SK-N-SH treated with all-trans-retinoic acid at 6 μM for 48 hours (cell line): ENCODE measurements around the gene HOXD12.

Experiments used
- ATAC-seq: fragments of 200-7000 bp; cut with Tn5 transposase; 3 replicates; pipeline ENCODE4 v1.9.1; 2020; ENCODE audit warnings: mild to moderate bottlenecking, moderate library complexity
- ARNTL ChIP-seq: fragments of 450-650 bp; formaldehyde crosslinking; IDR thresholded peaks from 2 replicates; pipeline ENCODE4 v1.5.0; 2020; ENCODE audit warnings: low read depth, mild to moderate bottlenecking, moderate library complexity, borderline replicate concordance
- CREB5 ChIP-seq: fragments of 250-450 bp; sonication (Bioruptor Pico); IDR thresholded peaks from 2 replicates; pipeline ENCODE4 v1.5.1; 2020; ENCODE audit warnings: low read depth, mild to moderate bottlenecking, moderate library complexity
- CSDC2 ChIP-seq: fragments of 250-450 bp; sonication (Bioruptor Pico); IDR thresholded peaks from 2 replicates; pipeline ENCODE4 v1.5.0; 2020; ENCODE audit warnings: mild to moderate bottlenecking, moderate library complexity
- CSRNP3 ChIP-seq: fragments of 250-450 bp; sonication (Bioruptor Pico); IDR thresholded peaks from 2 replicates; pipeline ENCODE4 v1.5.1; 2021; ENCODE audit warnings: mild to moderate bottlenecking, moderate library complexity
- GLIS3 ChIP-seq: fragments of 250-450 bp; sonication (Bioruptor Pico); IDR thresholded peaks from 2 replicates; pipeline ENCODE4 v1.5.0; 2020; ENCODE audit warnings: mild to moderate bottlenecking, moderate library complexity
- PATZ1 ChIP-seq: fragments of 250-450 bp; sonication (Bioruptor Pico); IDR thresholded peaks from 2 replicates; pipeline ENCODE4 v1.8.0; 2020; ENCODE audit warnings: mild to moderate bottlenecking, moderate library complexity, borderline replicate concordance
- POU6F1 ChIP-seq: fragments of 250-450 bp; sonication (Bioruptor Pico); IDR thresholded peaks from 2 replicates; pipeline ENCODE4 v1.8.0; 2021; ENCODE audit warnings: low read depth, mild to moderate bottlenecking, moderate library complexity, borderline replicate concordance
- PPARA ChIP-seq: fragments of 250-450 bp; sonication (Bioruptor Pico); IDR thresholded peaks from 2 replicates; pipeline ENCODE4 v1.5.0; 2020; ENCODE audit warnings: mild to moderate bottlenecking, borderline replicate concordance
- RARB ChIP-seq: fragments of 250-450 bp; sonication (Bioruptor Pico); IDR thresholded peaks from 2 replicates; pipeline ENCODE4 v1.8.0; 2021; ENCODE audit warnings: mild to moderate bottlenecking, moderate library complexity
- SNAI2 ChIP-seq: fragments of 250-450 bp; sonication (Bioruptor Pico); IDR thresholded peaks from 2 replicates; pipeline ENCODE4 v1.5.0; 2020; ENCODE audit warnings: mild to moderate bottlenecking, moderate library complexity
- TOX ChIP-seq: fragments of 250-450 bp; sonication (Bioruptor Pico); IDR thresholded peaks from 2 replicates; pipeline ENCODE4 v1.8.0; 2021; ENCODE audit warnings: mild to moderate bottlenecking, moderate library complexity, borderline replicate concordance
- TSHZ2 ChIP-seq: fragments of 250-450 bp; sonication (Bioruptor Pico); IDR thresholded peaks from 2 replicates; pipeline ENCODE4 v1.5.0; 2020; ENCODE audit warnings: mild to moderate bottlenecking, moderate library complexity
- ZC3H10 ChIP-seq: fragments of 250-450 bp; sonication (Bioruptor Pico); IDR thresholded peaks from 2 replicates; pipeline ENCODE4 v1.5.1; 2021; ENCODE audit warnings: mild to moderate bottlenecking, moderate library complexity
- ZFP3 ChIP-seq: fragments of 250-450 bp; sonication (Bioruptor Pico); IDR thresholded peaks from 2 replicates; pipeline ENCODE4 v1.5.0; 2020; ENCODE audit warnings: mild to moderate bottlenecking, moderate library complexity
- ZFP30 ChIP-seq: fragments of 450-650 bp; formaldehyde crosslinking; IDR thresholded peaks from 2 replicates; pipeline ENCODE4 v1.5.0; 2022; ENCODE audit warnings: mild to moderate bottlenecking, moderate library complexity
- ZNF565 ChIP-seq: fragments of 450-650 bp; formaldehyde crosslinking; conservative IDR thresholded peaks from 2 replicates; pipeline ENCODE4 v1.5.0; 2020; ENCODE audit warnings: low read depth, mild to moderate bottlenecking, moderate library complexity
- ZNF70 ChIP-seq: fragments of 450-650 bp; formaldehyde crosslinking; IDR thresholded peaks from 2 replicates; pipeline ENCODE4 v1.5.0; 2020; ENCODE audit warnings: mild to moderate bottlenecking, moderate library complexity
- ZNF8 ChIP-seq: fragments of 450-650 bp; formaldehyde crosslinking; IDR thresholded peaks from 2 replicates; pipeline ENCODE4 v1.5.0; 2020; ENCODE audit warnings: mild to moderate bottlenecking, moderate library complexity

Gene HOXD12

GRCh38 chr2:176068419-176068832, 31.2 kb upstream of the HOXD12 start (continued):
- TF ChIP-seq PPARA (CRISPR knock-in tag) (no peak), TSHZ2 (CRISPR knock-in tag) (no peak), POU6F1 (CRISPR knock-in tag) (no peak), TOX (no peak)
- TF ChIP-seq, all 23 proteins: peak for 0

- TF ChIP-seq TOX: no peak
- no peak for TF ChIP-seq RARB (CRISPR knock-in tag)
- TF ChIP-seq GLIS3 (CRISPR knock-in tag): no peak
- TF ChIP-seq TSHZ2 (CRISPR knock-in tag): no peak
- no peak for TF ChIP-seq PPARA (CRISPR knock-in tag)
- no peak for TF ChIP-seq ZNF70 (CRISPR knock-in tag)
- no peak for TF ChIP-seq CSRNP3
- TF ChIP-seq PATZ1: no peak
- TF ChIP-seq ARNTL (CRISPR knock-in tag): no peak
- no peak for TF ChIP-seq CREB5 (CRISPR knock-in tag)
- TF ChIP-seq ZNF8 (CRISPR knock-in tag): no peak
- TF ChIP-seq ZC3H10 (CRISPR knock-in tag): no peak
- TF ChIP-seq CSDC2 (CRISPR knock-in tag): no peak
- no peak for TF ChIP-seq ZFP30 (CRISPR knock-in tag)
- TF ChIP-seq ZNF565 (CRISPR knock-in tag): no peak
- no peak for TF ChIP-seq ZFP3 (CRISPR knock-in tag)
- no peak for TF ChIP-seq POU6F1 (CRISPR knock-in tag)
- no peak for TF ChIP-seq SNAI2 (CRISPR knock-in tag)
- no peak for ATAC-seq
Measured at GRCh38 chr2:176071330-176072291, 28.0 kb upstream of the HOXD12 start.
